ENCODE measurements around the gene SEZ6L2.

GRCh38 chr16:29920288-29921033 lies 21.1 kb upstream of the SEZ6L2 start:
- TF ChIP-seq POLR2A (IDR thresholded peaks at IDR 0.05) (no peak), CTCF (IDR thresholded peaks at IDR 0.05) (no peak)
